ENCODE measurements around the gene SLC35F2. TPM values are rescaled to one million over a fixed set of nuclear protein-coding genes. Genes with fewer than 3 reads are reported as not detected.
"Not testable (repeated sequence)": the region's sequence is repeated elsewhere in the genome, so short reads cannot be mapped to it uniquely, and the experiment has no call there.

SLC35F2 gene
- total RNA-seq, result 22.8 and 62.1 TPM in 2 replicates

GRCh38 chr11:107858217-107859070, at the start of gene SLC35F2:
Gene SLC35F2 (minus strand): TSS chr11:107858787. CDS start chr11:107858767, 20 bp downstream.
- DNase-seq (ENCODE audit: low read depth in 2 of 2), result peak; percentile 55 to 76

GRCh38 chr11:107908211-107908610, 49.6 kb upstream of the SLC35F2 start:
- DNase-seq (ENCODE audit: low read depth in 2 of 2), result no peak

GRCh38 chr11:107898270-107898669, 39.7 kb upstream of the SLC35F2 start:
- DNase-seq (ENCODE audit: low read depth in 2 of 2), result peak; percentile 61 to 79

- no peak for DNase-seq (ENCODE audit: low read depth in 2 of 2)
Measured at GRCh38 chr11:107882095-107882820, 23.7 kb upstream of the SLC35F2 start.

- DNase-seq (ENCODE audit: low read depth in 2 of 2), result not testable (repeated sequence)
Measured at GRCh38 chr11:107881471-107881870, 22.9 kb upstream of the SLC35F2 start.

- no peak for DNase-seq (ENCODE audit: low read depth in 2 of 2)
Measured at GRCh38 chr11:107876141-107876540, 17.6 kb upstream of the SLC35F2 start.

- no peak for DNase-seq (ENCODE audit: low read depth in 2 of 2)
Measured at GRCh38 chr11:107864591-107864990, 6.0 kb upstream of the SLC35F2 start.

- DNase-seq (ENCODE audit: low read depth in 2 of 2), result no peak
Measured at GRCh38 chr11:107860688-107861087, 2.1 kb upstream of the SLC35F2 start.

- DNase-seq (ENCODE audit: low read depth in 2 of 2), result not testable (repeated sequence)
Measured at GRCh38 chr11:107860240-107860620, 1.6 kb upstream of the SLC35F2 start.

GRCh38 chr11:107859459-107860239, 1.1 kb upstream of the SLC35F2 start:
- DNase-seq (ENCODE audit: low read depth in 2 of 2), result peak; percentile 21 to 23

GRCh38 chr11:107857550-107858216, 904 bp downstream of the SLC35F2 start:
- DNase-seq (ENCODE audit: low read depth in 2 of 2), result peak in 1 of 2 donors; percentile 34

- no peak for DNase-seq (ENCODE audit: low read depth in 2 of 2)
Measured at GRCh38 chr11:107856981-107857517, 1.5 kb downstream of the SLC35F2 start.

GRCh38 chr11:107856180-107856980, 2.2 kb downstream of the SLC35F2 start:
- DNase-seq (ENCODE audit: low read depth in 2 of 2), result no peak

- no peak for DNase-seq (ENCODE audit: low read depth in 2 of 2)
Measured at GRCh38 chr11:107853070-107853469, 5.5 kb downstream of the SLC35F2 start.

GRCh38 chr11:107851704-107852310, 6.8 kb downstream of the SLC35F2 start:
- DNase-seq (ENCODE audit: low read depth in 2 of 2), result no peak

GRCh38 chr11:107849790-107850189, 8.8 kb downstream of the SLC35F2 start:
- no peak for DNase-seq (ENCODE audit: low read depth in 2 of 2)

- DNase-seq (ENCODE audit: low read depth in 2 of 2), result no peak
Measured at GRCh38 chr11:107848345-107848744, 10.2 kb downstream of the SLC35F2 start.

- no peak for DNase-seq (ENCODE audit: low read depth in 2 of 2)
Measured at GRCh38 chr11:107847184-107847583, 11.4 kb downstream of the SLC35F2 start.

GRCh38 chr11:107844041-107844440, 14.5 kb downstream of the SLC35F2 start:
- peak in 1 of 2 donors; percentile 31 for DNase-seq (ENCODE audit: low read depth in 2 of 2)

Measured in lung microvascular endothelial cell (primary cell).